ENCODE measurements around the gene SV2C. TPM values are rescaled to one million over a fixed set of nuclear protein-coding genes. Genes with fewer than 3 reads are reported as not detected.

Gene SV2C
- total RNA-seq, 1 donor, result not detected

GRCh38 chr5:76229900-76230299 is 146.7 kb downstream of the SV2C start:
- Histone ChIP-seq H3K27ac (ENCODE audit: low read depth, low read length) (no peak overlapping the region), H4K20me1 (ENCODE audit: insufficient read depth, low read length) (no peaks in the 10 kb centered on the region), H3K79me2 (ENCODE audit: insufficient read depth, low read length) (no peaks in the 10 kb centered on the region), H3K9me3 (ENCODE audit: low read depth, low read length) (no peaks in the 10 kb centered on the region), H2AFZ (ENCODE audit: low read length) (no peak overlapping the region), H3K4me1 (ENCODE audit: insufficient read depth, low read length) (no peaks in the 10 kb centered on the region), H3K4me2 (ENCODE audit: insufficient read depth, low read length) (no peak overlapping the region), H3K27me3 (ENCODE audit: insufficient read depth, low read length) (no peaks in the 10 kb centered on the region), H3K4me3 (ENCODE audit: insufficient read depth, low read length) (no peak overlapping the region), H3K36me3 (ENCODE audit: insufficient read depth, low read length) (no peaks in the 10 kb centered on the region)
- no peak for TF ChIP-seq CTCF (IDR thresholded peaks at IDR 0.05; ENCODE audit: extremely low read depth, low read depth, low read length)
- DNase-seq (ENCODE audit: insufficient read length, low spot score, missing footprints), result no peak

DNA sequence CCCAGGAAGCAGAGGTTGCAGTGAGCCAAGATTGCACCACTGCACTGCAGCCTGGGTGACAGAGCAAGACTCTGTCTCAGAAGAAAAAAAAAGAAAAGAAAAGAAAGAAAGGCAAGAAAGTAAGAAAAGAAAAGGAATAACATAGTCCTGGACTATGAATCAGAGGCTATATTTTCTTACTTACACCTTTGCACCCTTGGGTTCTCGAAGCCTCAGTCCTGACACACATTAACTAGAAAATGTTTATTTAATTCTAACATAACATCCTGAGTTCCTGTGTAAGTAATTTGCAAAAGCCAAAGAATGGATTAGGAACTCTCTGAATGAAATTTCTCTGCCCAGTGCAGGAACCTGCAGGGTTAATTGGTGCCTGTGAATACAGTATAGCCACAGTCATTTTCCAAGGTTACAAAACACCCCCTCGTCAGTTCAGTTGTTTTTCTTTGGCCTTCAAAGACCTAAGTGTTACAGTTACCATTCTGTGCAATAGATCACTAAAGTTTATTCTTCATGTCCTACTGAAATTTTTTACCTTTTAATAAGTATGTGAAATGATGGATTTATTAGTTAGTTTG is 147.6 kb downstream of the SV2C start:
- no peak overlapping the region for H3K4me2 ChIP-seq (ENCODE audit: insufficient read depth, low read length)
- H3K27ac ChIP-seq (ENCODE audit: low read depth, low read length), result no peak overlapping the region
- H4K20me1 ChIP-seq (ENCODE audit: insufficient read depth, low read length), result no peaks in the 10 kb centered on the region

GRCh38 chr5:76234665-76235064 is 151.5 kb downstream of the SV2C start:
- H3K79me2 ChIP-seq (ENCODE audit: insufficient read depth, low read length), result no peaks in the 10 kb centered on the region
- H3K36me3 ChIP-seq (ENCODE audit: insufficient read depth, low read length), result no peaks in the 10 kb centered on the region
- DNase-seq (ENCODE audit: insufficient read length, low spot score, missing footprints), result no peak
- no peak overlapping the region for H3K27ac ChIP-seq (ENCODE audit: low read depth, low read length)
- no peak overlapping the region for H2AFZ ChIP-seq (ENCODE audit: low read length)
- no peaks in the 10 kb centered on the region for H3K9me3 ChIP-seq (ENCODE audit: low read depth, low read length)
- H3K27me3 ChIP-seq (ENCODE audit: insufficient read depth, low read length), result no peaks in the 10 kb centered on the region
- no peaks in the 10 kb centered on the region for H3K4me1 ChIP-seq (ENCODE audit: insufficient read depth, low read length)
- TF ChIP-seq CTCF (IDR thresholded peaks at IDR 0.05; ENCODE audit: extremely low read depth, low read depth, low read length), result no peak
- H3K4me3 ChIP-seq (ENCODE audit: insufficient read depth, low read length), result no peak overlapping the region
- no peak overlapping the region for H3K4me2 ChIP-seq (ENCODE audit: insufficient read depth, low read length)
- H4K20me1 ChIP-seq (ENCODE audit: insufficient read depth, low read length), result no peaks in the 10 kb centered on the region

More for the DNA sequence above, 147.6 kb downstream of the SV2C start:
- Histone ChIP-seq H3K9me3 (ENCODE audit: low read depth, low read length) (no peaks in the 10 kb centered on the region), H3K27me3 (ENCODE audit: insufficient read depth, low read length) (no peaks in the 10 kb centered on the region), H3K79me2 (ENCODE audit: insufficient read depth, low read length) (no peaks in the 10 kb centered on the region), H3K4me3 (ENCODE audit: insufficient read depth, low read length) (no peak overlapping the region), H2AFZ (ENCODE audit: low read length) (no peak overlapping the region), H3K4me1 (ENCODE audit: insufficient read depth, low read length) (no peaks in the 10 kb centered on the region), H3K36me3 (ENCODE audit: insufficient read depth, low read length) (no peaks in the 10 kb centered on the region)
- no peak for DNase-seq (ENCODE audit: insufficient read length, low spot score, missing footprints)
- TF ChIP-seq CTCF (IDR thresholded peaks at IDR 0.05; ENCODE audit: extremely low read depth, low read depth, low read length), result no peak

DNA sequence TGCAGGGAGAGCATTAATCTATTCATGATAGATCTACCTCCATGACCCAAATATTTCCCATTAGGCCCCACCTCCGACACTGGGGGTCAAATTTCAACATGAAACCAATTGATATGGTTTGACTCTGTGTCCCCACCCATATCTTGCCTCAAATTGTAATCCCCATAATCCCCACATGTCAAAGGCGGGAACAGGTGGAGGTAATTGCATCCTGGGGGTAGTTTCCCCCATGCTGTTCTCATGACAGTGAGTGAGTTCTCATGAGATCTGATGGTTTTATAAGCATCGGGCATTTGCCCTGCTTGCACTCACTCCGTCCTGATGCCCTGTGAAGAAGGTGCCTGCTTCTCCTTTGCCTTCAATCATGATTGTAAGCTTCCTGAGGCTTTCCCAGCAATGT is 153.5 kb downstream of the SV2C start:
- H3K27ac ChIP-seq (ENCODE audit: low read depth, low read length), result no peak overlapping the region
- H3K4me1 ChIP-seq (ENCODE audit: insufficient read depth, low read length), result no peaks in the 10 kb centered on the region
- no peak for DNase-seq (ENCODE audit: insufficient read length, low spot score, missing footprints)
- no peaks in the 10 kb centered on the region for H3K27me3 ChIP-seq (ENCODE audit: insufficient read depth, low read length)
- no peak overlapping the region for H3K4me3 ChIP-seq (ENCODE audit: insufficient read depth, low read length)
- H3K36me3 ChIP-seq (ENCODE audit: insufficient read depth, low read length), result no peaks in the 10 kb centered on the region
- no peaks in the 10 kb centered on the region for H3K79me2 ChIP-seq (ENCODE audit: insufficient read depth, low read length)
- H3K4me2 ChIP-seq (ENCODE audit: insufficient read depth, low read length), result no peak overlapping the region
- no peaks in the 10 kb centered on the region for H4K20me1 ChIP-seq (ENCODE audit: insufficient read depth, low read length)
- H3K9me3 ChIP-seq (ENCODE audit: low read depth, low read length), result no peaks in the 10 kb centered on the region
- no peak overlapping the region for H2AFZ ChIP-seq (ENCODE audit: low read length)
- no peak for TF ChIP-seq CTCF (IDR thresholded peaks at IDR 0.05; ENCODE audit: extremely low read depth, low read depth, low read length)
